ENCODE results near the gene AGR2. TPM values are rescaled to one million over a fixed set of nuclear protein-coding genes. Genes with fewer than 3 reads are reported as not detected.

The AGR2 gene
- total and polyA plus RNA-seq, 3 donors from 2014 or later, result 0.16 to 1.5 TPM; not detected in 1

GRCh38 chr7:16841681-16842080 lies 36.9 kb upstream of the AGR2 start:
- no peaks in the 10 kb centered on the region for H3K4me1 ChIP-seq
- no peaks in the 10 kb centered on the region for H3K9me3 ChIP-seq
- intact Hi-C loops (cut with DNase I; ENCODE audit: low total_unique reads), result no loop called here
- no peak for DNase-seq
- H3K27ac ChIP-seq, result no peak overlapping the region
- H3K27me3 ChIP-seq, result no peaks in the 10 kb centered on the region
- TF ChIP-seq POLR2A (IDR thresholded peaks at IDR 0.05), result no peak
- TF ChIP-seq, protein P1, sequence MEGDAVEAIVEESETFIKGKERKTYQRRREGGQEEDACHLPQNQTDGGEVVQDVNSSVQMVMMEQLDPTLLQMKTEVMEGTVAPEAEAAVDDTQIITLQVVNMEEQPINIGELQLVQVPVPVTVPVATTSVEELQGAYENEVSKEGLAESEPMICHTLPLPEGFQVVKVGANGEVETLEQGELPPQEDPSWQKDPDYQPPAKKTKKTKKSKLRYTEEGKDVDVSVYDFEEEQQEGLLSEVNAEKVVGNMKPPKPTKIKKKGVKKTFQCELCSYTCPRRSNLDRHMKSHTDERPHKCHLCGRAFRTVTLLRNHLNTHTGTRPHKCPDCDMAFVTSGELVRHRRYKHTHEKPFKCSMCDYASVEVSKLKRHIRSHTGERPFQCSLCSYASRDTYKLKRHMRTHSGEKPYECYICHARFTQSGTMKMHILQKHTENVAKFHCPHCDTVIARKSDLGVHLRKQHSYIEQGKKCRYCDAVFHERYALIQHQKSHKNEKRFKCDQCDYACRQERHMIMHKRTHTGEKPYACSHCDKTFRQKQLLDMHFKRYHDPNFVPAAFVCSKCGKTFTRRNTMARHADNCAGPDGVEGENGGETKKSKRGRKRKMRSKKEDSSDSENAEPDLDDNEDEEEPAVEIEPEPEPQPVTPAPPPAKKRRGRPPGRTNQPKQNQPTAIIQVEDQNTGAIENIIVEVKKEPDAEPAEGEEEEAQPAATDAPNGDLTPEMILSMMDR (IDR thresholded peaks at IDR 0.05), result no peak
- 89 to 97% methylated on average over 4 of the region's 4 CpGs for WGBS, 2 donors
- no peak overlapping the region for H3K4me3 ChIP-seq
- H3K36me3 ChIP-seq (ENCODE audit: low read depth, missing control alignments), result no peaks in the 10 kb centered on the region

GRCh38 chr7:16840094-16840493 lies 35.3 kb upstream of the AGR2 start:
- Histone ChIP-seq H3K4me3 (no peak overlapping the region), H3K36me3 (ENCODE audit: low read depth, missing control alignments) (no peaks in the 10 kb centered on the region), H3K27me3 (no peaks in the 10 kb centered on the region), H3K4me1 (no peaks in the 10 kb centered on the region), H3K9me3 (no peaks in the 10 kb centered on the region), H3K27ac (no peak overlapping the region)
- TF ChIP-seq, protein P1 (IDR thresholded peaks at IDR 0.05), result no peak
- no peak for TF ChIP-seq POLR2A (IDR thresholded peaks at IDR 0.05)
- WGBS, 2 donors, result 90 to 91% methylated on average over 6 of the region's 6 CpGs
- intact Hi-C loops (cut with DNase I; ENCODE audit: low total_unique reads), result no loop called here
- DNase-seq, result no peak

DNA sequence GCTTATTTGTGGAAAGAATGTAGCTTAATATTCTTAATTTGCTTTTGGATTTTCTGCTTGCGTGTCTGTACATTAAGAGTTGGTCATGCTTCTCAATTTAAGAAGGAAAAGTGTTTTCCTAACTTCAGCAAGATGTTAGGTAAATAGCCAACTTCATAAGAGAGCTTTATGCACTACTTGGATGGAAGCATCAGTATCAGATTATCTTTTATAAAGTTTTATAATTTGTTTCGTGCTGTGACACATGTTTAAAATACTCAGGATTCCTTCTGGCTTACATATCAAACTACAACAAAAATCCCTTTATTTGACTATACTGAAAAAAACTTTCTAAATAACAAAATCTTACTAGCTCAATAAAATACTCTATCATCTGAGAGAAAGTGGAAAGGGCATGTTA lies 34.8 kb upstream of the AGR2 start:
- 69 to 73% methylated on average over 2 of the region's 2 CpGs for WGBS, 2 donors
- H3K27ac ChIP-seq, result no peak overlapping the region

GRCh38 chr7:16838891-16839290 lies 34.1 kb upstream of the AGR2 start:
- TF ChIP-seq, protein P1 (IDR thresholded peaks at IDR 0.05), result no peak
- TF ChIP-seq POLR2A (IDR thresholded peaks at IDR 0.05), result no peak
- intact Hi-C loops (cut with DNase I; ENCODE audit: low total_unique reads), result no loop called here
- WGBS, 2 donors, result 91 to 92% methylated on average over 1 of the region's 1 CpG
- Histone ChIP-seq H3K27ac (no peak overlapping the region), H3K27me3 (no peaks in the 10 kb centered on the region), H3K36me3 (ENCODE audit: low read depth, missing control alignments) (no peaks in the 10 kb centered on the region), H3K9me3 (no peaks in the 10 kb centered on the region), H3K4me3 (no peak overlapping the region), H3K4me1 (no peaks in the 10 kb centered on the region)
- no peak for DNase-seq

More for the DNA sequence above, 34.8 kb upstream of the AGR2 start:
- Histone ChIP-seq H3K36me3 (ENCODE audit: low read depth, missing control alignments) (no peaks in the 10 kb centered on the region), H3K9me3 (no peaks in the 10 kb centered on the region), H3K27me3 (no peaks in the 10 kb centered on the region), H3K4me3 (no peak overlapping the region), H3K4me1 (no peaks in the 10 kb centered on the region)
- DNase-seq, result no peak
- TF ChIP-seq, protein P1 (IDR thresholded peaks at IDR 0.05), result no peak
- no peak for TF ChIP-seq POLR2A (IDR thresholded peaks at IDR 0.05)
- intact Hi-C loops (cut with DNase I; ENCODE audit: low total_unique reads), result no loop called here

DNA sequence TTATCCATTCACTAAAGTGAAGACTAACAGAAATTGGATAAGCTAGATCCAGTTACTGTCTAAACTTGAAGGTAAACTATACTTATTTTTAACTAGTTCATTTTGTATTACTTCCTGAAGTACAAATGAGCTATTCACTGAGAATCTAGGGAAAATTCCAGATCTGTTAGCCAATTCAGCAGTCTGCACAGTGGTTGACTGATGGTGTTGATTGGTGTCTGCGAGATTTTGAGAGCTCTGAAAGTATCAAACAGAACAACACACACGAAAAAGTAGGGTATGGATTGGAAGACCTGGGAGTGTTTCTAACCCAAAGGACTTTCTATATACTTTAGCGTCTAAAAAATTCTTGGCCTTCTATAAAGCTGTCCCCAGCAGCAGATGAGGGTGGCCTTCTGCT lies 33.6 kb upstream of the AGR2 start:
- 69 to 97% methylated on average over 3 of the region's 3 CpGs for WGBS, 2 donors
- intact Hi-C loops (cut with DNase I; ENCODE audit: low total_unique reads), result no loop called here
- H3K27me3 ChIP-seq, result no peaks in the 10 kb centered on the region

More for the DNA sequence above, 33.6 kb upstream of the AGR2 start:
- H3K36me3 ChIP-seq (ENCODE audit: low read depth, missing control alignments), result no peaks in the 10 kb centered on the region
- no peak overlapping the region for H3K27ac ChIP-seq
- H3K9me3 ChIP-seq, result no peaks in the 10 kb centered on the region
- H3K4me1 ChIP-seq, result no peaks in the 10 kb centered on the region
- TF ChIP-seq POLR2A (IDR thresholded peaks at IDR 0.05), result no peak
- TF ChIP-seq, protein P1 (IDR thresholded peaks at IDR 0.05), result no peak
- H3K4me3 ChIP-seq, result no peak overlapping the region
- DNase-seq, result no peak
